Effector memory CD8-positive, alpha-beta T cell (primary cell): ENCODE data around the gene ARMCX6.
"Not testable (repeated sequence)": the region's sequence is repeated elsewhere in the genome, so short reads cannot be mapped to it uniquely, and the experiment has no call there.

Experiments used
- ATAC-seq: fragments of 150-1000 bp; cut with Tn5 transposase; replicated peaks from 2 replicates; pipeline ENCODE4 v1.10.0; 2021; ENCODE audit warnings: mild to moderate bottlenecking, moderate library complexity
- DNase-seq, 3 experiments: peaks; one replicate each; pipeline ENCODE4 v3.0.0; 2021
- H3K27ac Mint-ChIP-seq, 2 donors: one replicate each; pipeline ENCODE4 v1.8.0; 2022; ENCODE audit warnings: mild to moderate bottlenecking in 2 of 2, mixed read lengths in 2 of 2, moderate library complexity in 2 of 2
- H3K27me3 Mint-ChIP-seq, 2 donors: one replicate each; pipeline ENCODE4 v1.8.0; 2022; ENCODE audit warnings: mixed read lengths in 2 of 2
- H3K36me3 Mint-ChIP-seq: one replicate; pipeline ENCODE4 v1.8.0; 2022; ENCODE audit warnings: mild to moderate bottlenecking, moderate library complexity, mixed read lengths; ENCODE audit not compliant: insufficient read depth
- H3K4me1 Mint-ChIP-seq, 2 donors: one replicate each; pipeline ENCODE4 v1.8.0; 2022; ENCODE audit warnings: low read depth in 2 of 2, mixed read lengths in 2 of 2
- H3K4me3 Mint-ChIP-seq, 2 donors: one replicate each; pipeline ENCODE4 v1.8.0; 2022; ENCODE audit warnings: mild to moderate bottlenecking in 2 of 2, mixed read lengths in 2 of 2, moderate library complexity in 2 of 2
- H3K9me3 Mint-ChIP-seq, 2 donors: one replicate each; pipeline ENCODE4 v1.8.0; 2022; ENCODE audit warnings: mixed read lengths in 2 of 2

Gene ARMCX6

GRCh38 chrX:101599592-101599991 lies 18.2 kb downstream of the ARMCX6 start:
- not testable (repeated sequence) for H3K4me3 Mint-ChIP-seq, H3K36me3 Mint-ChIP-seq, ATAC-seq, DNase-seq, H3K9me3 Mint-ChIP-seq, H3K27ac Mint-ChIP-seq, H3K4me1 Mint-ChIP-seq
- peaks cover 12 to 19% of the 10 kb centered on the region in 2 donors for H3K27me3 Mint-ChIP-seq

- H3K36me3 Mint-ChIP-seq: no peaks in the 10 kb centered on the region
- H3K27ac Mint-ChIP-seq: no peak overlapping the region
- H3K4me1 Mint-ChIP-seq: no peaks in the 10 kb centered on the region
- no peaks in the 10 kb centered on the region for H3K9me3 Mint-ChIP-seq
- peaks cover 20 to 30% of the 10 kb centered on the region in 2 donors for H3K27me3 Mint-ChIP-seq
- H3K4me3 Mint-ChIP-seq: no peak overlapping the region
- peak; percentile 46 to 55 (median 52) for DNase-seq
- ATAC-seq: peak; percentile 82
Measured at GRCh38 chrX:101595739-101596419, 21.9 kb downstream of the ARMCX6 start.
